B cell (primary cell): ENCODE measurements around the gene PEX14. TPM values are rescaled to one million over a fixed set of nuclear protein-coding genes. Genes with fewer than 3 reads are reported as not detected.

Experiments
- ATAC-seq: fragments of 200-7000 bp; cut with Tn5 transposase; one replicate; pipeline ENCODE4 v1.10.0; 2021; ENCODE audit warnings: low read depth, mild to moderate bottlenecking, moderate number of reproducible peaks, moderate library complexity
- CTCF ChIA-PET: fragments of 350-600 bp; sonication (Branson Sonifier 250); formaldehyde crosslinking; loops from one replicate; lab custom pipeline; 2021; ENCODE audit warnings: antibody characterized with exemption, inconsistent platforms; lab: Charles Lee
- POLR2A ChIA-PET: fragments of 350-600 bp; sonication (Branson Sonifier 250); formaldehyde crosslinking; loops from one replicate; lab custom pipeline; 2021; ENCODE audit warnings: antibody characterized with exemption; lab: Charles Lee
- DNase-seq: peaks from one replicate; pipeline ENCODE4 v3.0.0; 2013
- H2AFZ ChIP-seq: 2 replicates; pipeline ENCODE4 v1.6.1; 2012; ENCODE audit warnings: mild to moderate bottlenecking, low read depth, low read length; ENCODE audit not compliant: insufficient read depth, poor library complexity, severe bottlenecking
- H3K27ac ChIP-seq, 2 donors: 1 replicate in 1 of 2; 2 replicates in 1 of 2; pipeline ENCODE4 v1.5.1; 2012 to 2013; ENCODE audit warnings: low read length in 2 of 2, mild to moderate bottlenecking in 2 of 2, moderate library complexity in 1 of 2
- H3K27me3 ChIP-seq, 4 experiments: fragments of 200-600 bp in 1 of 4; sonication (generic) in 1 of 4; replicated peaks in 1 of 4; 1 replicate in 2 of 4; 2 replicates in 2 of 4; pipeline versions ENCODE4 v1.6.1 to v1.7.0; 2013 to 2016; ENCODE audit warnings: low read length in 3 of 4, mild to moderate bottlenecking in 2 of 4, mixed read lengths in 1 of 4, moderate library complexity in 1 of 4; ENCODE audit not compliant: insufficient read depth in 4 of 4, control insufficient read depth in 3 of 4; ENCODE audit errors: control extremely low read depth in 1 of 4
- H3K36me3 ChIP-seq, 2 experiments: replicated peaks in 1 of 2; 1 replicate in 1 of 2; 2 replicates in 1 of 2; pipeline versions ENCODE4 v1.6.1 to v1.7.1; 2013; ENCODE audit warnings: low read length in 1 of 2; ENCODE audit not compliant: insufficient read depth in 2 of 2, control insufficient read depth in 1 of 2; ENCODE audit errors: control extremely low read depth in 1 of 2, extremely low read depth in 1 of 2
- H3K4me1 ChIP-seq, 2 donors: fragments of 200-600 bp in 1 of 2; sonication (generic) in 1 of 2; 1 replicate in 1 of 2; 2 replicates in 1 of 2; pipeline versions ENCODE4 v1.5.1 to v1.6.1; 2013 to 2017; ENCODE audit warnings: low read length in 2 of 2; ENCODE audit not compliant: control insufficient read depth in 2 of 2, insufficient read depth in 2 of 2
- H3K4me2 ChIP-seq: replicated peaks from 2 replicates; pipeline ENCODE3; 2012; ENCODE audit warnings: mild to moderate bottlenecking, low read depth, low read length; ENCODE audit not compliant: poor library complexity, severe bottlenecking
- H3K4me3 ChIP-seq, 5 experiments: fragments of 200-600 bp in 1 of 5; sonication (generic) in 1 of 5; 1 replicate in 3 of 5; 2 replicates in 2 of 5; pipeline versions ENCODE4 v1.5.1 to v1.7.0; 2011 to 2016; ENCODE audit warnings: low read length in 4 of 5, mild to moderate bottlenecking in 4 of 5, low read depth in 2 of 5, control low read depth in 1 of 5, moderate library complexity in 1 of 5; ENCODE audit not compliant: insufficient read depth in 1 of 5; ENCODE audit errors: control extremely low read depth in 1 of 5, extremely low read depth in 1 of 5
- H3K79me2 ChIP-seq: fragments of 200-600 bp; sonication (generic); one replicate; pipeline ENCODE4 v1.6.0; 2016; ENCODE audit warnings: low read length; ENCODE audit not compliant: control insufficient read depth, insufficient read depth
- H3K9ac ChIP-seq: fragments of 200-600 bp; sonication (generic); 2 replicates; pipeline ENCODE4 v1.6.1; 2017; ENCODE audit warnings: mild to moderate bottlenecking, low read length, moderate library complexity
- H3K9me3 ChIP-seq, 3 donors: one replicate each; pipeline versions ENCODE4 v1.6.1 to v1.7.1; 2013; ENCODE audit warnings: low read length in 2 of 3; ENCODE audit not compliant: control insufficient read depth in 2 of 3, insufficient read depth in 1 of 3; ENCODE audit errors: control extremely low read depth in 1 of 3
- H4K20me1 ChIP-seq: 2 replicates; pipeline ENCODE4 v1.6.0; 2012; ENCODE audit warnings: mild to moderate bottlenecking, low read length; ENCODE audit not compliant: insufficient read depth, control insufficient read depth, poor library complexity, severe bottlenecking
- H3K27ac Mint-ChIP-seq: one replicate; pipeline ENCODE4 v1.8.0; 2021; ENCODE audit warnings: mixed read lengths
- H3K27me3 Mint-ChIP-seq: one replicate; pipeline ENCODE4 v1.8.0; 2021; ENCODE audit warnings: mixed read lengths
- H3K4me1 Mint-ChIP-seq: one replicate; pipeline ENCODE4 v1.8.0; 2021; ENCODE audit warnings: mixed read lengths
- H3K4me3 Mint-ChIP-seq: one replicate; pipeline ENCODE4 v1.8.0; 2021; ENCODE audit warnings: mixed read lengths
- H3K9me3 Mint-ChIP-seq: one replicate; pipeline ENCODE4 v1.8.0; 2022; ENCODE audit warnings: mixed read lengths; ENCODE audit not compliant: insufficient read depth
- CTCF ChIP-seq: fragments of 200-600 bp; IDR thresholded peaks from one replicate; pipeline ENCODE4 v1.8.0; 2022; ENCODE audit warnings: antibody characterized with exemption, mild to moderate bottlenecking
- EZH2 ChIP-seq: IDR thresholded peaks from 2 replicates; pipeline ENCODE4 v1.6.1; 2012; ENCODE audit warnings: borderline replicate concordance, low read depth, mild to moderate bottlenecking, moderate library complexity, low read length; ENCODE audit not compliant: insufficient read depth, poor library complexity, severe bottlenecking
- WGBS: methylation state at CpG from one replicate; pipeline ENCODE4 v1.1.5; 2013; ENCODE audit warnings: missing lambda C conversion rate; ENCODE audit not compliant: insufficient coverage; 5-methylcytosine and 5-hydroxymethylcytosine counted together
- intact Hi-C: fragments of 100-400 bp; cut with micrococcal nuclease; formaldehyde crosslinking; loops from one replicate; pipeline ENCODE4 v1.10.0; 2022
- polyA plus RNA-seq: library from polyadenylated mRNA; depleted of rRNA; stranded (reverse); fragments of >200 nt; gene quantifications from 2 replicates; pipeline ENCODE4 v1.2.3, GENCODE V29; 2012
- total RNA-seq, 2 donors: library from RNA; stranded (reverse); fragments of 120-200 nt in 1 of 2; gene quantifications; 1 replicate in 1 of 2; 2 replicates in 1 of 2; pipeline versions ENCODE4 v1.2.3 to v1.2.4, GENCODE V29; 2013 to 2022

The PEX14 gene
- total and polyA plus RNA-seq, 2 donors (not counting 1 experiment from before 2014, with no cell fraction given), result 14.1 to 19.3 TPM

GRCh38 chr1:10472220-10473144, 2.3 kb upstream of the PEX14 start, which contains the start of gene DFFA:
TSS of gene DFFA (minus strand) at chr1:10472529. CDS start at chr1:10472458, 71 bp downstream.
- WGBS, result under 1% methylated on average over 48 of the region's 59 CpGs
- peaks cover 46% of the 10 kb centered on the region for H3K4me1 Mint-ChIP-seq
- H3K9me3 Mint-ChIP-seq, result no peaks in the 10 kb centered on the region
- H3K9ac ChIP-seq, result peak within 1 kb of the TSS; percentile 74
- DNase-seq (peak; percentile 94), ATAC-seq (peak; percentile 81)
- H3K79me2 ChIP-seq, result peaks cover 39% of the 10 kb centered on the region
- intact Hi-C loops, result loop anchor here (1.0 to 10.0 kb wide), 4 partner anchors 42 to 1332 kb away; partner anchors contain the start of genes CENPS, CLCN6, LZIC and MTHFR
- H3K27ac ChIP-seq, result peak within 1 kb of the TSS; percentile 38 to 74
- TF ChIP-seq EZH2, result no peak
- no peak for TF ChIP-seq CTCF
- peak within 1 kb of the TSS; percentile 58 to 84 (median 80) for H3K4me3 ChIP-seq
- POLR2A ChIA-PET, result interaction anchor here (0.5 to 0.9 kb wide), 2 partner anchors 42 to 828 kb away, joined by 3 to 6 read pairs; partner anchors contain the start of gene CENPS
- H3K4me1 ChIP-seq, result peaks cover 34 to 44% of the 10 kb centered on the region in 2 donors
- peaks cover 0 to 7% (median 0%) of the 10 kb centered on the region in 3 donors for H3K9me3 ChIP-seq
- H4K20me1 ChIP-seq, result no peaks in the 10 kb centered on the region
- H2AFZ ChIP-seq, result peak within 1 kb of the TSS; percentile 94
- H3K27me3 ChIP-seq, result no peaks in the 10 kb centered on the region
- H3K4me2 ChIP-seq, result peak within 1 kb of the TSS; percentile 88
- H3K36me3 ChIP-seq, result peaks cover 3 to 15% of the 10 kb centered on the region in 2 experiments
- H3K27me3 Mint-ChIP-seq, result no peaks in the 10 kb centered on the region
- peak within 1 kb of the TSS; percentile 87 for H3K4me3 Mint-ChIP-seq
- H3K27ac Mint-ChIP-seq, result peak within 1 kb of the TSS; percentile 88
- CTCF ChIA-PET, result interaction anchor here (1.5 to 3.4 kb wide), 2 partner anchors 22 to 42 kb away, joined by 3 to 14 read pairs; partner anchors contain the start of gene CENPS
